ENCODE data around the gene PRKCZ.
"Not testable (repeated sequence)": the region's sequence is repeated elsewhere in the genome, so short reads cannot be mapped to it uniquely, and the experiment has no call there.

Gene PRKCZ

DNA sequence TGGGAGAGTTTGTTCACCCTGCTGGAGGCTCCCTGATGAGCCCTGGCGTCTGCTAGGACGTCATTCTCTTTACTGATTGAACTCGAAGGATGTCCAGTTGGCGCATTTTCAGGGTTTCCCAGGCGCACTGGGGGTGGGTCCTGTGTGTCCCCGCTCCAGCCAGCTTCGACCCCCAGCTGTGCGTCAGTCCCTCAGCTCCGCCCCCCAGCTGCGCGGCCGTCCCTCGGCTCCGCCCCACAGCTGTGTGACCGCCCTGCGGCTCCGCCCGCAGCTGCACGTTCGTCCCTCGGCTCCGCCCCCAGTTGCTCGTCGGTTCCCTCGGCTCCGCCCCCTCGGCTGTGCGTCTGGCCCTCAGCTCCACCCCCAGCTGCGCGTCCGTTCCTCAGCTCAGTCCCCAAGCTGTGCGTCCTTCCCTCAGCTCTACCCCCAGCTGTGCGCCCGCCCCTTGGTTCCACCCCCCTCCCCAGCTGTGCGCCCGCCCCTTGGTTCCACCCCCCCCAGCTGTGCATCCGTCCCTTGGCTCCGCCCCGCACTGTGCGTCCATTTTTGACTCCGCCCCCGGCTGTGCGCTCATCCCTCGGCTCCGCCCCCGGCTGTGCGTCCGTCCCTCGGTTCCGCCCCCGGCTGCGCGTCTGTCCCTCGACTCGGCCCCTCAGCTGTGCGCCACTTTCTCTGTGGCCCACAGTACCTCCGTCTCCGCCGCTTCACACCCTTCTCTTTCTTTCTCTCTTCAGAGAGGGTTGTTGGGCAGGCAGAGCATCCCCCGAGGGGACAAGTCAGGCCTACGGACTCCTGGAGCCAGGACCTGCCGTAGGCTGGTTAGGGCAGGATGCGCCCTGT is 83.0 kb downstream of the PRKCZ start:
- Histone ChIP-seq H3K27me3 (ENCODE audit: control insufficient read depth, insufficient read depth, low read length) (no peaks in the 10 kb centered on the region), H3K36me3 (ENCODE audit: control insufficient read depth, insufficient read depth, low read length) (0 out of 2 replicates have a peak, but pooled peaks cover 8% of the 10 kb centered on the region), H3K4me1 (ENCODE audit: control insufficient read depth, insufficient read depth, low read length) (peaks cover 15% of the 10 kb centered on the region; the same call in 1 of the 2 replicates), H3K9me3 (ENCODE audit: control insufficient read depth, insufficient read depth, low read length) (no peaks in the 10 kb centered on the region), H3K27ac (ENCODE audit: low read depth, low read length) (peak overlapping the region; percentile 66), H3K4me3 (ENCODE audit: low read depth, low read length) (peak overlapping the region; percentile 58), H3K9ac (ENCODE audit: low read depth, low read length) (peak overlapping the region; percentile 13; the same call in 1 of the 2 replicates)

DNA sequence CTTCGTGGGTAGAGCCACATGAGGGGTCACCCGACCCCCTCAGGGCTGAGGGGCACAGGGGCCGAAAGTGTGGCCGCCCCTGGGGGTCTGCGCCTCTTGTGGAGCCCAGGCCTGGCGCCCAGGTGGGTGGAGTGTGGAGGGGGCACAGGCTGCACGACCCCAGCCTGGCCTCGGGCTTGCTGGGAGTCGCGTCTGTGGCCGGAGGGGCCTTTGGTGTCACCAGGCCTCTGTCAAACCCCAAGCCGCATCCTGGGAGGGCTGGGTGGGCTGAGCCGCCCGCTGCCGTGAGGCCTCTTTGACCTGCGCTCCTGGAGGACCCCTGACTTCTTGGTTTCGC is 83.6 kb downstream of the PRKCZ start:
- Histone ChIP-seq H3K9me3 (ENCODE audit: control insufficient read depth, insufficient read depth, low read length) (no peaks in the 10 kb centered on the region), H3K27me3 (ENCODE audit: control insufficient read depth, insufficient read depth, low read length) (no peaks in the 10 kb centered on the region)

GRCh38 chr1:2134266-2134620 is 84.0 kb downstream of the PRKCZ start:
- no peak overlapping the region for H3K27ac ChIP-seq (ENCODE audit: low read depth, low read length)
- H3K27me3 ChIP-seq (ENCODE audit: control insufficient read depth, insufficient read depth, low read length) = no peaks in the 10 kb centered on the region

More for the DNA sequence above, 83.6 kb downstream of the PRKCZ start:
- peak overlapping the region; percentile 50 for H3K4me3 ChIP-seq (ENCODE audit: low read depth, low read length)
- H3K36me3 ChIP-seq (ENCODE audit: control insufficient read depth, insufficient read depth, low read length) = 0 out of 2 replicates have a peak, but pooled peaks cover 8% of the 10 kb centered on the region
- peaks cover 15% of the 10 kb centered on the region; the same call in 1 of the 2 replicates for H3K4me1 ChIP-seq (ENCODE audit: control insufficient read depth, insufficient read depth, low read length)
- peak overlapping the region; percentile 58 for H3K27ac ChIP-seq (ENCODE audit: low read depth, low read length)
- H3K9ac ChIP-seq (ENCODE audit: low read depth, low read length) = peak overlapping the region; percentile 13; the same call in 1 of the 2 replicates

GRCh38 chr1:2134621-2135307 is 84.6 kb downstream of the PRKCZ start:
- peak overlapping the region; percentile 25 for H3K27ac ChIP-seq (ENCODE audit: low read depth, low read length)
- H3K36me3 ChIP-seq (ENCODE audit: control insufficient read depth, insufficient read depth, low read length) = 0 out of 2 replicates have a peak, but pooled peaks cover 8% of the 10 kb centered on the region
- no peaks in the 10 kb centered on the region for H3K27me3 ChIP-seq (ENCODE audit: control insufficient read depth, insufficient read depth, low read length)
- H3K9me3 ChIP-seq (ENCODE audit: control insufficient read depth, insufficient read depth, low read length) = no peaks in the 10 kb centered on the region
- H3K9ac ChIP-seq (ENCODE audit: low read depth, low read length) = no peak overlapping the region
- no peak overlapping the region for H3K4me3 ChIP-seq (ENCODE audit: low read depth, low read length)
- H3K4me1 ChIP-seq (ENCODE audit: control insufficient read depth, insufficient read depth, low read length) = peaks cover 15% of the 10 kb centered on the region; the same call in 1 of the 2 replicates

More at GRCh38 chr1:2134266-2134620, 84.0 kb downstream of the PRKCZ start:
- Histone ChIP-seq H3K9ac (ENCODE audit: low read depth, low read length) (no peak overlapping the region), H3K9me3 (ENCODE audit: control insufficient read depth, insufficient read depth, low read length) (no peaks in the 10 kb centered on the region), H3K36me3 (ENCODE audit: control insufficient read depth, insufficient read depth, low read length) (0 out of 2 replicates have a peak, but pooled peaks cover 8% of the 10 kb centered on the region), H3K4me3 (ENCODE audit: low read depth, low read length) (no peak overlapping the region), H3K4me1 (ENCODE audit: control insufficient read depth, insufficient read depth, low read length) (peaks cover 15% of the 10 kb centered on the region; the same call in 1 of the 2 replicates)

- Histone ChIP-seq H3K36me3 (ENCODE audit: control insufficient read depth, insufficient read depth, low read length) (0 out of 2 replicates have a peak, but pooled peaks cover 8% of the 10 kb centered on the region), H3K9ac (ENCODE audit: low read depth, low read length) (no peak overlapping the region), H3K9me3 (ENCODE audit: control insufficient read depth, insufficient read depth, low read length) (no peaks in the 10 kb centered on the region), H3K4me3 (ENCODE audit: low read depth, low read length) (no peak overlapping the region), H3K27me3 (ENCODE audit: control insufficient read depth, insufficient read depth, low read length) (no peaks in the 10 kb centered on the region), H3K4me1 (ENCODE audit: control insufficient read depth, insufficient read depth, low read length) (peaks cover 15% of the 10 kb centered on the region; the same call in 1 of the 2 replicates), H3K27ac (ENCODE audit: low read depth, low read length) (peak overlapping the region; percentile 25)
Measured at GRCh38 chr1:2135441-2135841, 85.2 kb downstream of the PRKCZ start.

DNA sequence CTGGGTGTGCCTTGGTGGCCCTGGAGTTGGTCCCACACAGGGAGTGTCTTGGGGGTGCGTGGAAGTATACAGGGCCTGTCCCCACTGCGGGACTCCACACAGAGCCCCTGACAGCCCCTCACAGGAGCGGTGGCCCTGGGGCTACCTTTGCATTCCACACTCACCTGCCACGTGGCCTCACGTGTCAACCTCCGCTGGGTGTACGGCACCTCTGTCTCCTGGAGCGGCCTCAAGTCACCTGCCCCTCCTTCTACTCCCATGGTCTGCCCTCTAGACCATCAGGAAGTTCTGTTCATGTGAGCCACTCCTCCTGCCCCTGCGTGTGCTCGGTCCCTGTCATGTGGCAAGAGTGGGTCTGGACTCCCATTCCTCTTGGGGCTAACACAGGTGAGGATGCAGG is 85.7 kb downstream of the PRKCZ start:
- Histone ChIP-seq H3K4me3 (ENCODE audit: low read depth, low read length) (no peak overlapping the region), H3K27ac (ENCODE audit: low read depth, low read length) (no peak overlapping the region), H3K4me1 (ENCODE audit: control insufficient read depth, insufficient read depth, low read length) (peaks cover 15% of the 10 kb centered on the region; the same call in 1 of the 2 replicates), H3K36me3 (ENCODE audit: control insufficient read depth, insufficient read depth, low read length) (0 out of 2 replicates have a peak, but pooled peaks cover 8% of the 10 kb centered on the region), H3K27me3 (ENCODE audit: control insufficient read depth, insufficient read depth, low read length) (no peaks in the 10 kb centered on the region), H3K9ac (ENCODE audit: low read depth, low read length) (no peak overlapping the region), H3K9me3 (ENCODE audit: control insufficient read depth, insufficient read depth, low read length) (no peaks in the 10 kb centered on the region)

- Histone ChIP-seq H3K27ac (ENCODE audit: low read depth, low read length) (no peak overlapping the region), H3K36me3 (ENCODE audit: control insufficient read depth, insufficient read depth, low read length) (0 out of 2 replicates have a peak, but pooled peaks cover 8% of the 10 kb centered on the region), H3K4me3 (ENCODE audit: low read depth, low read length) (no peak overlapping the region), H3K27me3 (ENCODE audit: control insufficient read depth, insufficient read depth, low read length) (no peaks in the 10 kb centered on the region), H3K4me1 (ENCODE audit: control insufficient read depth, insufficient read depth, low read length) (peaks cover 10% of the 10 kb centered on the region; the same call in 1 of the 2 replicates), H3K9me3 (ENCODE audit: control insufficient read depth, insufficient read depth, low read length) (no peaks in the 10 kb centered on the region), H3K9ac (ENCODE audit: low read depth, low read length) (no peak overlapping the region)
Measured at GRCh38 chr1:2136386-2137235, 86.4 kb downstream of the PRKCZ start.

- no peaks in the 10 kb centered on the region for H3K9me3 ChIP-seq (ENCODE audit: control insufficient read depth, insufficient read depth, low read length)
- H3K9ac ChIP-seq (ENCODE audit: low read depth, low read length) = no peak overlapping the region
- no peak overlapping the region for H3K4me3 ChIP-seq (ENCODE audit: low read depth, low read length)
- H3K4me1 ChIP-seq (ENCODE audit: control insufficient read depth, insufficient read depth, low read length) = peaks cover 8% of the 10 kb centered on the region; the same call in 1 of the 2 replicates
- 0 out of 2 replicates have a peak, but pooled peaks cover 10% of the 10 kb centered on the region for H3K36me3 ChIP-seq (ENCODE audit: control insufficient read depth, insufficient read depth, low read length)
- no peak overlapping the region for H3K27ac ChIP-seq (ENCODE audit: low read depth, low read length)
- H3K27me3 ChIP-seq (ENCODE audit: control insufficient read depth, insufficient read depth, low read length) = no peaks in the 10 kb centered on the region
Measured at GRCh38 chr1:2137257-2138121, 87.3 kb downstream of the PRKCZ start.

- H3K9me3 ChIP-seq (ENCODE audit: control insufficient read depth, insufficient read depth, low read length); H3K27me3 ChIP-seq (ENCODE audit: control insufficient read depth, insufficient read depth, low read length); H3K4me3 ChIP-seq (ENCODE audit: low read depth, low read length); H3K9ac ChIP-seq (ENCODE audit: low read depth, low read length); H3K4me1 ChIP-seq (ENCODE audit: control insufficient read depth, insufficient read depth, low read length); H3K27ac ChIP-seq (ENCODE audit: low read depth, low read length): not testable (repeated sequence)
- H3K36me3 ChIP-seq (ENCODE audit: control insufficient read depth, insufficient read depth, low read length) = peaks cover 10% of the 10 kb centered on the region; the same call in 1 of the 2 replicates
Measured at GRCh38 chr1:2139156-2139555, 88.9 kb downstream of the PRKCZ start.

DNA sequence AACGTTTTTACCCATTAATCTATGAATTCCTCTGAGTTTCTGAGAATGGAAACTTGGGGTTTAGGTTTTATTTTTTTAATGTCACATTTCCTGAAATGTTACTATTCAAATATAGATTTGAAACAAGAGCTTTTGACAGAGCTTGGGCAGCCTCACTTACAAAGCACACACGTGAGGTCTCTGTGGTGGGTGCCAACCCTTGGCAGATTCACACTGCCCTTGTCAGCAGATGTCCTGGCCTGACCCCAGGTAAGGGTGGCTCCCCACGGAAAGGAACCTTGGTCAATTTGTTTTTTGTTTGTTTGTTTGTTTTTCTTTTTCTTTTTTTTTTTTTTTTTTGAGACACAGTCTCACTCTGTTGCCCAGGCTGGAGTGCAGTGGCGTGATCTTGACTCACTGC is 90.8 kb downstream of the PRKCZ start:
- no peaks in the 10 kb centered on the region for H3K4me1 ChIP-seq (ENCODE audit: control insufficient read depth, insufficient read depth, low read length)
- H3K27me3 ChIP-seq (ENCODE audit: control insufficient read depth, insufficient read depth, low read length) = no peaks in the 10 kb centered on the region
- no peak overlapping the region for H3K27ac ChIP-seq (ENCODE audit: low read depth, low read length)
- H3K9me3 ChIP-seq (ENCODE audit: control insufficient read depth, insufficient read depth, low read length) = no peaks in the 10 kb centered on the region
- peaks cover 15% of the 10 kb centered on the region for H3K36me3 ChIP-seq (ENCODE audit: control insufficient read depth, insufficient read depth, low read length)
- no peak overlapping the region for H3K4me3 ChIP-seq (ENCODE audit: low read depth, low read length)
- no peak overlapping the region for H3K9ac ChIP-seq (ENCODE audit: low read depth, low read length)
